Esophagus muscularis mucosa (tissue), 4 donors: ENCODE results near the gene KMT2A.

Experiments used
- EP300 ChIP-seq: sonication (generic); formaldehyde crosslinking; IDR thresholded peaks from one replicate; pipeline ENCODE4 v1.6.1; 2017; ENCODE audit warnings: antibody characterized with exemption
- POLR2A ChIP-seq: fragments of 450-650 bp; IDR thresholded peaks from one replicate; pipeline ENCODE4 v1.6.1; 2017; ENCODE audit warnings: antibody characterized with exemption, moderate library complexity, mild to moderate bottlenecking, low read depth
- POLR2AphosphoS5 ChIP-seq, 2 donors: sonication (generic); formaldehyde crosslinking; IDR thresholded peaks; one replicate each; pipeline ENCODE4 v1.6.1; 2017; ENCODE audit warnings: antibody characterized with exemption in 2 of 2
- TF ChIP-seq, protein P1 (sequence below), 3 experiments: fragments of 200-600 bp in 2 of 3; fragments of 450-650 bp in 1 of 3; sonication (generic) in 2 of 3; IDR thresholded peaks; one replicate each; pipeline ENCODE4 v1.5.1; 2017 to 2019; ENCODE audit warnings: antibody characterized with exemption in 3 of 3, mild to moderate bottlenecking in 2 of 3, moderate library complexity in 1 of 3

DNA sequence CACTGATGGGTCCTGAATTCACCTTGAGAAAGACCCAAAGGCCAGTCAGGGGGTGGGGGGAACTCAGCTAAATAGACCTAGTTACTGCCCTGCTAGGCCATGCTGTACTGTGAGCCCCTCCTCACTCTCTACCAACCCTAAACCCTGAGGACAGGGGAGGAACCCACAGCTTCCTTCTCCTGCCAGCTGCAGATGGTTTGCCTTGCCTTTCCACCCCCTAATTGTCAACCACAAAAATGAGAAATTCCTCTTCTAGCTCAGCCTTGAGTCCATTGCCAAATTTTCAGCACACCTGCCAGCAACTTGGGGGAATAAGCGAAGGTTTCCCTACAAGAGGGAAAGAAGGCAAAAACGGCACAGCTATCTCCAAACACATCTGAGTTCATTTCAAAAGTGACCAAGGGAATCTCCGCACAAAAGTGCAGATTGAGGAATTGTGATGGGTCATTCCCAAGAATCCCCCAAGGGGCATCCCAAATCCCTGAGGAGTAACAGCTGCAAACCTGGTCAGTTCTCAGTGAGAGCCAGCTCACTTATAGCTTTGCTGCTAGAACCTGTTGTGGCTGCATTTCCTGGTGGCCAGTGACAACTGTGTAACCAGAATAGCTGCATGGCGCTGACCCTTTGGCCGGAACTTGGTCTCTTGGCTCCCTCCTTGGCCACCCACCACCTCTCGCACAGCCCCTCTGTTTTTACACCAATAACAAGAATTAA is 88.6 kb downstream of the KMT2A start:
- TF ChIP-seq, protein P1, sequence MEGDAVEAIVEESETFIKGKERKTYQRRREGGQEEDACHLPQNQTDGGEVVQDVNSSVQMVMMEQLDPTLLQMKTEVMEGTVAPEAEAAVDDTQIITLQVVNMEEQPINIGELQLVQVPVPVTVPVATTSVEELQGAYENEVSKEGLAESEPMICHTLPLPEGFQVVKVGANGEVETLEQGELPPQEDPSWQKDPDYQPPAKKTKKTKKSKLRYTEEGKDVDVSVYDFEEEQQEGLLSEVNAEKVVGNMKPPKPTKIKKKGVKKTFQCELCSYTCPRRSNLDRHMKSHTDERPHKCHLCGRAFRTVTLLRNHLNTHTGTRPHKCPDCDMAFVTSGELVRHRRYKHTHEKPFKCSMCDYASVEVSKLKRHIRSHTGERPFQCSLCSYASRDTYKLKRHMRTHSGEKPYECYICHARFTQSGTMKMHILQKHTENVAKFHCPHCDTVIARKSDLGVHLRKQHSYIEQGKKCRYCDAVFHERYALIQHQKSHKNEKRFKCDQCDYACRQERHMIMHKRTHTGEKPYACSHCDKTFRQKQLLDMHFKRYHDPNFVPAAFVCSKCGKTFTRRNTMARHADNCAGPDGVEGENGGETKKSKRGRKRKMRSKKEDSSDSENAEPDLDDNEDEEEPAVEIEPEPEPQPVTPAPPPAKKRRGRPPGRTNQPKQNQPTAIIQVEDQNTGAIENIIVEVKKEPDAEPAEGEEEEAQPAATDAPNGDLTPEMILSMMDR (IDR thresholded peaks at IDR 0.05): no peak
- TF ChIP-seq POLR2A: no peak
- no peak for TF ChIP-seq POLR2AphosphoS5 (IDR thresholded peaks at IDR 0.05)
- TF ChIP-seq EP300: no peak
